HepG2 (cell line): Measurements from ENCODE around the gene ATRN. TPM values are rescaled to one million over a fixed set of nuclear protein-coding genes. Genes with fewer than 3 reads are reported as not detected.
A peak's percentile ranks its signal among the peaks of the same experiment; 100 is the strongest.

Source experiments
- AFF4 ChIP-seq: sonication (generic); formaldehyde crosslinking; IDR thresholded peaks from 2 replicates; pipeline ENCODE4 v1.4.0; 2020; ENCODE audit warnings: missing genetic modification reagents
- ARNT ChIP-seq: fragments of 450-650 bp; IDR thresholded peaks from 2 replicates; pipeline ENCODE4 v1.6.1; 2017
- KMT2B ChIP-seq: IDR thresholded peaks from 2 replicates; pipeline ENCODE4 v1.6.1; 2016; ENCODE audit warnings: missing genetic modification reagents, missing compliant biosample characterization
- NFATC3 ChIP-seq: sonication (generic); formaldehyde crosslinking; IDR thresholded peaks from 2 replicates; pipeline ENCODE4 v1.5.1; 2020; ENCODE audit warnings: mild to moderate bottlenecking, missing genetic modification reagents
- POLR2G ChIP-seq: fragments of 200-400 bp; formaldehyde crosslinking; IDR thresholded peaks from 2 replicates; pipeline ENCODE4 v1.6.1; 2018; ENCODE audit warnings: mild to moderate bottlenecking, low read depth, low read length, moderate library complexity
- RXRA ChIP-seq: sonication (generic); formaldehyde crosslinking; IDR thresholded peaks from 2 replicates; pipeline ENCODE4 v1.5.1; 2020; ENCODE audit warnings: missing genetic modification reagents
- SNAPC5 ChIP-seq: sonication (generic); formaldehyde crosslinking; IDR thresholded peaks from 2 replicates; pipeline ENCODE4 v1.8.1; 2023; ENCODE audit warnings: mild to moderate bottlenecking, missing genetic modification reagents, borderline replicate concordance
- SRF ChIP-seq: IDR thresholded peaks from 2 replicates; pipeline ENCODE4 v1.6.1; 2011; ENCODE audit warnings: mild to moderate bottlenecking, low read depth, low read length, moderate library complexity
- TERF1 ChIP-seq: sonication (generic); formaldehyde crosslinking; IDR thresholded peaks from 2 replicates; pipeline ENCODE4 v1.8.0; 2022; ENCODE audit warnings: mild to moderate bottlenecking, missing genetic modification reagents, moderate library complexity
- THAP8 ChIP-seq: sonication (generic); formaldehyde crosslinking; IDR thresholded peaks from 2 replicates; pipeline ENCODE4 v1.5.1; 2020; ENCODE audit warnings: missing genetic modification reagents, mild to moderate bottlenecking, borderline replicate concordance
- ZBTB37 ChIP-seq: sonication (generic); formaldehyde crosslinking; IDR thresholded peaks from 2 replicates; pipeline ENCODE4 v1.4.0; 2020; ENCODE audit warnings: mild to moderate bottlenecking, missing genetic modification reagents
- ZEB1 ChIP-seq: IDR thresholded peaks from 2 replicates; pipeline ENCODE4 v1.6.1; 2012; ENCODE audit warnings: mild to moderate bottlenecking, low read depth, inconsistent platforms; ENCODE audit not compliant: insufficient replicate concordance
- ZNF136 ChIP-seq: sonication (generic); formaldehyde crosslinking; IDR thresholded peaks from 2 replicates; pipeline ENCODE4 v1.8.1; 2022; ENCODE audit warnings: low read depth, mild to moderate bottlenecking, moderate library complexity, missing genetic modification reagents
- ZNF292 ChIP-seq: sonication (generic); formaldehyde crosslinking; IDR thresholded peaks from 2 replicates; pipeline ENCODE4 v1.8.1; 2022; ENCODE audit warnings: mild to moderate bottlenecking, low read depth, missing genetic modification reagents, borderline replicate concordance
- ZNF331 ChIP-seq: sonication (generic); formaldehyde crosslinking; IDR thresholded peaks from 2 replicates; pipeline ENCODE4 v1.4.0; 2020; ENCODE audit warnings: missing genetic modification reagents
- ZNF431 ChIP-seq: sonication (generic); formaldehyde crosslinking; IDR thresholded peaks from 2 replicates; pipeline ENCODE4 v1.9.0; 2022; ENCODE audit warnings: missing genetic modification reagents, low read depth, mild to moderate bottlenecking, borderline replicate concordance
- ZNF510 ChIP-seq: sonication (generic); formaldehyde crosslinking; IDR thresholded peaks from 2 replicates; pipeline ENCODE4 v1.4.0; 2020; ENCODE audit warnings: low read depth, mild to moderate bottlenecking, missing genetic modification reagents
- ZNF564 ChIP-seq: sonication (generic); formaldehyde crosslinking; IDR thresholded peaks from 2 replicates; pipeline ENCODE4 v1.8.1; 2023; ENCODE audit warnings: mild to moderate bottlenecking, missing genetic modification reagents
- ZNF577 ChIP-seq: sonication (generic); formaldehyde crosslinking; IDR thresholded peaks from 2 replicates; pipeline ENCODE4 v1.4.0; 2020; ENCODE audit warnings: mild to moderate bottlenecking, low read depth, missing genetic modification reagents, borderline replicate concordance
- ZNF678 ChIP-seq: sonication (generic); formaldehyde crosslinking; IDR thresholded peaks from 2 replicates; pipeline ENCODE4 v1.4.0; 2020; ENCODE audit warnings: mild to moderate bottlenecking, missing genetic modification reagents
- ZNF879 ChIP-seq: sonication (generic); formaldehyde crosslinking; IDR thresholded peaks from 2 replicates; pipeline ENCODE4 v1.8.1; 2023; ENCODE audit warnings: missing genetic modification reagents
- polyA plus RNA-seq, 8 experiments: library from polyadenylated mRNA; depleted of rRNA in 3 of 8; stranded (reverse) in 7 of 8; unstranded in 1 of 8; fragments of >200 nt; fragmentation: Illumina TruSeq in 4 of 8; extraction: Trizol in 4 of 8; gene quantifications; 2 replicates each; pipeline versions ENCODE4 v1.2.1 to v1.2.3, GENCODE V29; 2011 to 2016; ENCODE audit warnings: low read depth in 4 of 8, missing spikeins in 1 of 8, mixed read lengths in 1 of 8; ENCODE audit not compliant: insufficient read depth in 1 of 8
- total RNA-seq, 5 experiments: library from RNA; depleted of rRNA; stranded (reverse); fragments of >200 nt; fragmentation: Illumina TruSeq; extraction: Trizol; gene quantifications; 2 replicates each; pipeline ENCODE4 v1.2.3, GENCODE V29; 2016; ENCODE audit warnings: low read depth in 1 of 5

Gene ATRN
- total and polyA plus RNA-seq, 2 of the 13 experiments (the other 11 are each of a cell fraction or from before 2014, with no cell fraction given) = 44.2 to 81.1 TPM

GRCh38 chr20:3628502-3629314 lies 157.9 kb downstream of the ATRN start (continued):
- no peak for TF ChIP-seq TERF1 (CRISPR knock-in tag)
- no peak for TF ChIP-seq ZNF510 (CRISPR knock-in tag)
- no peak for TF ChIP-seq ZEB1
- peak; percentile 94 for TF ChIP-seq RXRA
- no peak for TF ChIP-seq SRF
- no peak for TF ChIP-seq ZBTB37 (CRISPR knock-in tag)
- TF ChIP-seq ZNF564 = no peak
- no peak for TF ChIP-seq ARNT
- peak; percentile 62; the same call in 1 of the 2 replicates for TF ChIP-seq ZNF431 (CRISPR knock-in tag)
- TF ChIP-seq ZNF292 (CRISPR knock-in tag) = peak; percentile 97; the same call in 1 of the 2 replicates
- no peak for TF ChIP-seq ZNF577 (CRISPR knock-in tag)
- peak; percentile 83 for TF ChIP-seq ZNF331 (CRISPR knock-in tag)
- TF ChIP-seq SNAPC5 = 0 out of 2 replicates have a peak, but pooled peaks have one; percentile 66
- no peak for TF ChIP-seq KMT2B
- no peak for TF ChIP-seq AFF4 (CRISPR knock-in tag)
- TF ChIP-seq ZNF678 (CRISPR knock-in tag) = peak; percentile 64; the same call in 1 of the 2 replicates
- no peak for TF ChIP-seq POLR2G
- TF ChIP-seq ZNF136 (CRISPR knock-in tag) = no peak
- no peak for TF ChIP-seq NFATC3 (CRISPR knock-in tag)
- no peak for TF ChIP-seq THAP8 (CRISPR knock-in tag)
- TF ChIP-seq ZNF879 (CRISPR knock-in tag) = no peak
